ENCODE measurements around the gene PPP3R1.

PPP3R1 gene

GRCh38 chr2:68256093-68256450 lies 3.7 kb upstream of the PPP3R1 start:
- DNase-seq (ENCODE audit: low spot score): no peak

- DNase-seq (ENCODE audit: low spot score): no peak
Measured at GRCh38 chr2:68253219-68254068, 1.1 kb upstream of the PPP3R1 start.

GRCh38 chr2:68251855-68252399 lies 405 bp downstream of the PPP3R1 start:
- peak; percentile 74 for DNase-seq (ENCODE audit: low spot score)

- peak; percentile 72 for DNase-seq (ENCODE audit: low spot score)
Measured at GRCh38 chr2:68251187-68251854, 1.0 kb downstream of the PPP3R1 start.

- no peak for DNase-seq (ENCODE audit: low spot score)
Measured at GRCh38 chr2:68250652-68251186, 1.6 kb downstream of the PPP3R1 start.

- DNase-seq (ENCODE audit: low spot score): no peak
Measured at GRCh38 chr2:68250196-68250595, 2.1 kb downstream of the PPP3R1 start.

- DNase-seq (ENCODE audit: low spot score): no peak
Measured at GRCh38 chr2:68248806-68249205, 3.5 kb downstream of the PPP3R1 start.

- DNase-seq (ENCODE audit: low spot score): no peak
Measured at GRCh38 chr2:68248361-68248760, 4.0 kb downstream of the PPP3R1 start.

- no peak for DNase-seq (ENCODE audit: low spot score)
Measured at GRCh38 chr2:68246396-68246795, 5.9 kb downstream of the PPP3R1 start.

- DNase-seq (ENCODE audit: low spot score): no peak
Measured at GRCh38 chr2:68245672-68246071, 6.7 kb downstream of the PPP3R1 start.

- DNase-seq (ENCODE audit: low spot score): no peak
Measured at GRCh38 chr2:68245066-68245465, 7.3 kb downstream of the PPP3R1 start.

- DNase-seq (ENCODE audit: low spot score): no peak
Measured at GRCh38 chr2:68244456-68244855, 7.9 kb downstream of the PPP3R1 start.

GRCh38 chr2:68241732-68242131 lies 10.6 kb downstream of the PPP3R1 start:
- DNase-seq (ENCODE audit: low spot score): no peak

- no peak for DNase-seq (ENCODE audit: low spot score)
Measured at GRCh38 chr2:68240446-68240845, 11.9 kb downstream of the PPP3R1 start.

GRCh38 chr2:68238955-68239822 lies 13.1 kb downstream of the PPP3R1 start:
- DNase-seq (ENCODE audit: low spot score): no peak

GRCh38 chr2:68237976-68238580 lies 14.3 kb downstream of the PPP3R1 start:
- no peak for DNase-seq (ENCODE audit: low spot score)

- no peak for DNase-seq (ENCODE audit: low spot score)
Measured at GRCh38 chr2:68237404-68237803, 14.9 kb downstream of the PPP3R1 start.

GRCh38 chr2:68236876-68237275 lies 15.5 kb downstream of the PPP3R1 start:
- DNase-seq (ENCODE audit: low spot score): no peak

- no peak for DNase-seq (ENCODE audit: low spot score)
Measured at GRCh38 chr2:68236103-68236734, 16.1 kb downstream of the PPP3R1 start.

- no peak for DNase-seq (ENCODE audit: low spot score)
Measured at GRCh38 chr2:68235090-68235489, 17.2 kb downstream of the PPP3R1 start.

- no peak for DNase-seq (ENCODE audit: low spot score)
Measured at GRCh38 chr2:68234405-68234804, 17.9 kb downstream of the PPP3R1 start.

Data from left forelimb (tissue), 1 donor.